Colonic mucosa (tissue), 4 donors: ENCODE measurements around the gene ZC3H4. TPM values are rescaled to one million over a fixed set of nuclear protein-coding genes. Genes with fewer than 3 reads are reported as not detected.

Source experiments
- DNase-seq: peaks from one replicate; pipeline ENCODE4 v3.0.0-alpha.2; 2020
- H3K27ac ChIP-seq: fragments of 200-600 bp; one replicate; pipeline ENCODE4 v1.8.0; 2021
- H3K27me3 ChIP-seq: fragments of 200-600 bp; one replicate; pipeline ENCODE4 v1.8.0; 2021
- H3K36me3 ChIP-seq: fragments of 200-600 bp; one replicate; pipeline ENCODE4 v1.8.0; 2021
- H3K4me1 ChIP-seq: fragments of 200-600 bp; one replicate; pipeline ENCODE4 v1.8.0; 2021; ENCODE audit warnings: mild to moderate bottlenecking
- H3K4me3 ChIP-seq: fragments of 200-600 bp; one replicate; pipeline ENCODE4 v1.8.0; 2021
- H3K9ac ChIP-seq, 2 donors: one replicate each; pipeline ENCODE4 v1.7.0; 2013; ENCODE audit warnings: control low read depth in 2 of 2, low read depth in 2 of 2, low read length in 2 of 2
- H3K9me3 ChIP-seq: fragments of 200-600 bp; one replicate; pipeline ENCODE4 v1.8.0; 2021
- CTCF ChIP-seq: fragments of 200-600 bp; IDR thresholded peaks from one replicate; pipeline ENCODE4 v1.8.0; 2022; ENCODE audit warnings: antibody characterized with exemption, mild to moderate bottlenecking
- intact Hi-C: fragments of 100-400 bp; cut with DNase I; formaldehyde crosslinking; loops from one replicate; pipeline ENCODE4 v1.14.1; 2022
- total RNA-seq, 2 donors: library from RNA; stranded (reverse); fragmentation: NEBNext Ultra II Directional in 1 of 2; extraction: Animal tissue kit (Norgen Biotek cat#: 25700) in 1 of 2; gene quantifications; one replicate each; pipeline ENCODE4 v1.2.1, GENCODE V29; 2021
- donor health status: healthy.
- donor health status: DM: no; HTN: no; CAD: no.
- donor health status: DM: no; HTN: no; CAD: no.

The ZC3H4 gene
- total RNA-seq, 2 donors from 2014 or later, result 27.2 to 62.2 TPM

DNA sequence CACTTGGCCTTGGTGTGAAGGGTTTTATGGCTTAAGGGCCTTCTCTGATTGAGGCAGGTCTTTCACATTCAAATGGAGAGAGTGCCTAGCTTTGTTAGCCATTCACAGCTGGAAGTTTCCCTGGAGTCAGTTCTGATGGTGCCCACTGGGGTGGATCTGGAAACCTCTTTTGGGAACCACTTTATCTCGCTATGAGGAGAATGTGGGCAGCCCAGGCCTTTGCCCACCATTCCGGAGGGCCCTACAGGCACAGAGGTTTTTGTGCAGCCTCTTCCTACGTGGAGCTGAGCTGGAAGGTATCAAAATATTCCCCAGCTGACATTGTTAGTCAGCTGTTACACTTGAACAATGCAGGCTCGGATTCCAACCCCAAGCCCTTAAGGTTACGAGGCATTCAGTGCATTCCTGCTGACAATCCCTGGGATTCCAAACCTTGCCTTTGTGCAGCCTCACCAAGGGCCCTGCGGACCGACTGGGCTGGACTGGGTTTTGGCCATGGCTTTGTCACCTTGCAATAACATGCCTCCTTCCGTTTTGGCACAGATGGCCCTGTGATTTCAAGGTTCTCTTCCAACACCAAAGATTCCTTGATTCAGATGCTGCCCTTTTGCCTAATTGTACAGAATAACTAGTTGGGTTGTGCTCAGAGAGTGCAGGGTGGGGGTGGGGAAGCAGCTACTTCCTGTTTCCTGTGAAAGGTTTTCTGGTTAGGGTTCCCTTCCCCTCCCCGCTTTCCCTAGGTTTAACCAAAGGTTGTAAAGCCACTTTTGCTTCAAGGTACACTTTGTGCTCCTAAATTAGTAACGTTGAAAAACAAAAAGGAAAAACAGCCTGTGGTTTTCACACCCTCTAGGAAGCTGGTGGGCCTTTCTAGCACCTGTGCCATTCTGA, 44.1 kb upstream of the ZC3H4 start:
- peak overlapping the region; percentile 84 for H3K27ac ChIP-seq
- no peak overlapping the region for H3K4me3 ChIP-seq
- DNase-seq, result peak; percentile 62
- no peaks in the 10 kb centered on the region for H3K36me3 ChIP-seq
- intact Hi-C loops, result loop anchor here (10.0 kb wide), 1 partner anchor 47 kb away; no protein-coding TSS in a partner anchor
- no peaks in the 10 kb centered on the region for H3K9me3 ChIP-seq
- H3K27me3 ChIP-seq, result no peaks in the 10 kb centered on the region
- H3K4me1 ChIP-seq, result peaks cover 25% of the 10 kb centered on the region
- TF ChIP-seq CTCF, result no peak
- H3K9ac ChIP-seq, result peak overlapping the region; percentile 60 to 84

- H3K4me1 ChIP-seq, result peaks cover 25% of the 10 kb centered on the region
- H3K27me3 ChIP-seq, result no peaks in the 10 kb centered on the region
- intact Hi-C loops, result loop anchor here (10.0 kb wide), 1 partner anchor 48 kb away; no protein-coding TSS in a partner anchor
- TF ChIP-seq CTCF, result no peak
- no peaks in the 10 kb centered on the region for H3K36me3 ChIP-seq
- no peak for DNase-seq
- H3K4me3 ChIP-seq, result no peak overlapping the region
- H3K9me3 ChIP-seq, result no peaks in the 10 kb centered on the region
- H3K27ac ChIP-seq, result peak overlapping the region; percentile 84
- H3K9ac ChIP-seq, result peak overlapping the region in 1 of 2 donors; percentile 84
Measured at GRCh38 chr19:47156861-47157430, 43.4 kb upstream of the ZC3H4 start.

GRCh38 chr19:47155148-47155547, 41.6 kb upstream of the ZC3H4 start:
- no peak for TF ChIP-seq CTCF
- Histone ChIP-seq H3K4me3 (no peak overlapping the region), H3K27ac (peak overlapping the region; percentile 25), H3K27me3 (no peaks in the 10 kb centered on the region), H3K4me1 (peaks cover 25% of the 10 kb centered on the region), H3K36me3 (no peaks in the 10 kb centered on the region), H3K9ac (peak overlapping the region in 1 of 2 donors; percentile 46), H3K9me3 (no peaks in the 10 kb centered on the region)
- intact Hi-C loops, result loop anchor here (10.0 kb wide), 1 partner anchor 50 kb away; no protein-coding TSS in a partner anchor
- peak; percentile 43 for DNase-seq

GRCh38 chr19:47153266-47153665, 39.7 kb upstream of the ZC3H4 start:
- H3K9ac ChIP-seq, result peak overlapping the region in 1 of 2 donors; percentile 19
- no peaks in the 10 kb centered on the region for H3K36me3 ChIP-seq
- H3K4me3 ChIP-seq, result no peak overlapping the region
- peak overlapping the region; percentile 38 for H3K27ac ChIP-seq
- H3K27me3 ChIP-seq, result no peaks in the 10 kb centered on the region
- intact Hi-C loops, result loop anchor here (10.0 kb wide), 1 partner anchor 52 kb away; no protein-coding TSS in a partner anchor
- H3K4me1 ChIP-seq, result peaks cover 18% of the 10 kb centered on the region
- no peak for DNase-seq
- no peak for TF ChIP-seq CTCF
- H3K9me3 ChIP-seq, result no peaks in the 10 kb centered on the region

DNA sequence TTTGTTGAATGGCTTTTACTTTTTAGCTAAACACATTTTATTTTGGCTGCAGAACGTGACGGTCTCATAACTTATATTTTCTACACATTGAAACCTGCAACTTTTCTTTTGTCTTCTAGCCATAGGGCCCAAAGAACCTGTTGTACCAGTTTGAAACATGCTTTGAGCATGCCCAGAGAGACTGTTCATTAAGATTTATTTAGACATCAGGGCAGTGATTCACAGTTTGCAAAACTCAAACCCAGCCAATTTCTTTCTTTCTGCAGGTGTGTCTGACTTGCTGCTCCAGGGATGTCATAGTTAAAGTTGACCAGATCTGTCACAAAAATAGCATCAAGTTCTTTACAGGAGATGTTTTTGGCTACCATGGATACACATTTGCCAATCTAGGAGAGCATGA, 39.1 kb upstream of the ZC3H4 start:
- Histone ChIP-seq H3K27me3 (no peaks in the 10 kb centered on the region), H3K9me3 (no peaks in the 10 kb centered on the region), H3K27ac (peak overlapping the region; percentile 38), H3K4me3 (no peak overlapping the region), H3K4me1 (peaks cover 12% of the 10 kb centered on the region), H3K9ac (no peak overlapping the region), H3K36me3 (no peaks in the 10 kb centered on the region)
- no peak for TF ChIP-seq CTCF
- peak; percentile 58 for DNase-seq
- intact Hi-C loops, result loop anchor here (10.0 kb wide), 1 partner anchor 52 kb away; no protein-coding TSS in a partner anchor
